HCT116 (cell line): Measurements from ENCODE around the gene WNT9B. TPM values are rescaled to one million over a fixed set of nuclear protein-coding genes. Genes with fewer than 3 reads are reported as not detected.
A peak's percentile ranks its signal among the peaks of the same experiment; 100 is the strongest.

Experiments
- ATAC-seq: fragments of 200-7000 bp; cut with Tn5 transposase; 2 replicates; pipeline ENCODE4 v1.9.1; 2020; ENCODE audit warnings: mild to moderate bottlenecking, moderate library complexity
- BruUV-seq: library from RNA; stranded (reverse); fragments of 400-500 nt; replicated peaks from 2 replicates; lab custom pipeline; 2021; lab: Mats Ljungman, UMichigan
- CTCF ChIA-PET: fragments of 300-600 bp; sonication (Branson Sonifier 250); formaldehyde crosslinking; loops from one replicate; lab custom pipeline; 2021; ENCODE audit warnings: antibody characterized with exemption; lab: Charles Lee
- POLR2A ChIA-PET: fragments of 300-600, 350-600 bp; sonication (Branson Sonifier 250); formaldehyde crosslinking; loops from one replicate; lab custom pipeline; 2021; ENCODE audit warnings: antibody characterized with exemption; lab: Charles Lee
- RAD21 ChIA-PET, 2 experiments: fragments of 300-600 bp; sonication (Branson Sonifier 250); formaldehyde crosslinking; loops; one replicate each; lab custom pipeline; 2023; ENCODE audit warnings: low total read pairs in 2 of 2; ENCODE audit not compliant: uncharacterized antibody in 2 of 2, unreplicated experiment in 2 of 2, low non-redundant PET in 1 of 2; lab: Charles Lee
- DNase-seq: peaks from one replicate; pipeline ENCODE4 v3.0.0-alpha.2; 2010; ENCODE audit warnings: low read depth, low spot score
- H2AFZ ChIP-seq: fragments of 200-600 bp; shearing (Covaris generic), sonication (generic); 2 replicates; pipeline ENCODE4 v1.6.1; 2017; ENCODE audit warnings: low read depth, mixed run types, mixed read lengths, antibody characterized with exemption, low read length; ENCODE audit not compliant: poor library complexity, severe bottlenecking
- H3K27ac ChIP-seq: 2 replicates; pipeline ENCODE4 v1.5.1; 2012; ENCODE audit warnings: low read depth, low read length
- H3K27me3 ChIP-seq: fragments of 200-600 bp; sonication (generic); 2 replicates; pipeline ENCODE4 v1.6.1; 2016; ENCODE audit warnings: mixed run types, low read length, mixed read lengths; ENCODE audit not compliant: insufficient read depth
- H3K36me3 ChIP-seq, 2 experiments: fragments of 200-500 bp in 1 of 2; fragments of 200-600 bp in 1 of 2; sonication (Bioruptor generic) in 1 of 2; sonication (generic) in 1 of 2; 2 replicates each; pipeline versions ENCODE4 v1.5.1 to v1.6.1; 2014 to 2016; ENCODE audit warnings: low read length in 2 of 2, inconsistent platforms in 1 of 2, mixed read lengths in 1 of 2, mixed run types in 1 of 2; ENCODE audit not compliant: insufficient read depth in 2 of 2, control insufficient read depth in 1 of 2
- H3K4me1 ChIP-seq, 2 experiments: fragments of 200-600 bp in 1 of 2; sonication (generic) in 1 of 2; 2 replicates each; pipeline versions ENCODE4 v1.5.1 to v1.6.1; 2012 to 2017; ENCODE audit warnings: low read length in 2 of 2, inconsistent platforms in 1 of 2, mild to moderate bottlenecking in 1 of 2, mixed read lengths in 1 of 2, mixed run types in 1 of 2, moderate library complexity in 1 of 2; ENCODE audit not compliant: insufficient read depth in 2 of 2, control insufficient read depth in 1 of 2
- H3K4me2 ChIP-seq: fragments of 200-600 bp; sonication (generic); 2 replicates; pipeline ENCODE4 v1.6.1; 2017; ENCODE audit warnings: mixed run types, low read length, mixed read lengths
- H3K4me3 ChIP-seq, 2 experiments: fragments of 200-600 bp in 1 of 2; sonication (generic) in 1 of 2; replicated peaks in 1 of 2; 2 replicates each; pipeline ENCODE4 v1.5.1; 2011 to 2016; ENCODE audit warnings: low read length in 2 of 2, control low read depth in 1 of 2, low read depth in 1 of 2, mild to moderate bottlenecking in 1 of 2, mixed read lengths in 1 of 2, mixed run types in 1 of 2
- H3K79me2 ChIP-seq: fragments of 200-600 bp; sonication (generic); 2 replicates; pipeline ENCODE4 v1.6.1; 2017; ENCODE audit warnings: mild to moderate bottlenecking, mixed run types, low read length, moderate library complexity, mixed read lengths; ENCODE audit not compliant: insufficient read depth
- H3K9ac ChIP-seq: fragments of 200-600 bp; sonication (generic); 2 replicates; pipeline ENCODE4 v1.6.1; 2016; ENCODE audit warnings: low read length, mixed read lengths
- H3K9me2 ChIP-seq: fragments of 200-600 bp; sonication (generic), shearing (Covaris generic); 2 replicates; pipeline ENCODE4 v1.6.1; 2017; ENCODE audit warnings: mixed run types, mild to moderate bottlenecking, moderate library complexity; ENCODE audit not compliant: insufficient read depth
- H3K9me3 ChIP-seq, 2 experiments: fragments of 200-500 bp in 1 of 2; fragments of 200-600 bp in 1 of 2; sonication (Bioruptor generic) in 1 of 2; sonication (generic) in 1 of 2; 2 replicates each; pipeline ENCODE4 v1.6.1; 2014 to 2017; ENCODE audit warnings: low read length in 2 of 2, mixed read lengths in 2 of 2, inconsistent platforms in 1 of 2, low read depth in 1 of 2, mild to moderate bottlenecking in 1 of 2, mixed run types in 1 of 2, moderate library complexity in 1 of 2; ENCODE audit not compliant: control insufficient read depth in 1 of 2, insufficient read depth in 1 of 2
- H4K20me1 ChIP-seq: fragments of 200-600 bp; sonication (generic), shearing (Covaris generic); 2 replicates; pipeline ENCODE4 v1.6.1; 2017; ENCODE audit warnings: mixed run types, mild to moderate bottlenecking, moderate library complexity; ENCODE audit not compliant: insufficient read depth
- CBX3 ChIP-seq: IDR thresholded peaks from 2 replicates; pipeline ENCODE4 v1.6.1; 2012; ENCODE audit warnings: low read depth
- CTCF ChIP-seq, 3 experiments: fragments of 200-600 bp in 1 of 3; sonication (generic) in 1 of 3; IDR thresholded peaks in 2 of 3; conservative IDR thresholded peaks in 1 of 3; 2 replicates each; pipeline ENCODE4 v1.5.1; 2012 to 2017; ENCODE audit warnings: low read depth in 2 of 3, low read length in 2 of 3, antibody characterized with exemption in 1 of 3, borderline replicate concordance in 1 of 3, control low read depth in 1 of 3, mild to moderate bottlenecking in 1 of 3, mixed read lengths in 1 of 3, mixed run types in 1 of 3, moderate library complexity in 1 of 3; ENCODE audit not compliant: insufficient read depth in 1 of 3
- ELF1 ChIP-seq: IDR thresholded peaks from 2 replicates; pipeline ENCODE4 v1.6.1; 2012; ENCODE audit warnings: low read depth, borderline replicate concordance
- RAD21 ChIP-seq: IDR thresholded peaks from 2 replicates; pipeline ENCODE4 v1.6.1; 2012; ENCODE audit warnings: low read depth, mild to moderate bottlenecking
- ZBTB33 ChIP-seq: IDR thresholded peaks from 2 replicates; pipeline ENCODE4 v1.6.1; 2011; ENCODE audit warnings: mild to moderate bottlenecking, low read length, moderate library complexity; ENCODE audit not compliant: insufficient replicate concordance; ENCODE audit errors: extremely low read depth
- ZFX ChIP-seq: fragments of 450-650 bp; IDR thresholded peaks from 2 replicates; pipeline ENCODE4 v1.6.1; 2017
- intact Hi-C: fragments of 100-400 bp; cut with micrococcal nuclease; formaldehyde crosslinking; loops from 2 replicates; pipeline ENCODE4 v1.10.0; 2022
- total RNA-seq: library from RNA; stranded (reverse); gene quantifications from one replicate; pipeline ENCODE4 v1.2.1, GENCODE V29; 2021; ENCODE audit not compliant: unreplicated experiment

WNT9B gene
- total RNA-seq, 1 experiment from 2014 or later, result not detected

GRCh38 chr17:46842835-46843234 lies 8.5 kb upstream of the WNT9B start:
- Histone ChIP-seq H3K27me3 (no peaks in the 10 kb centered on the region), H3K9me2 (no peaks in the 10 kb centered on the region), H3K4me3 (no peak overlapping the region), H3K9ac (no peak overlapping the region), H3K4me2 (no peak overlapping the region), H3K36me3 (no peaks in the 10 kb centered on the region), H3K79me2 (no peaks in the 10 kb centered on the region), H3K9me3 (peaks cover 0 to 11% of the 10 kb centered on the region in 2 experiments; a peak in 1 of 4 replicates), H3K4me1 (no peaks in the 10 kb centered on the region), H3K27ac (no peak overlapping the region), H4K20me1 (no peaks in the 10 kb centered on the region), H2AFZ (no peak overlapping the region)
- DNase-seq (peak; percentile 33), ATAC-seq (peak; percentile 51; the same call in 1 of the 2 replicates)
- TF ChIP-seq CBX3, result peak; percentile 92
- no peak for TF ChIP-seq ZBTB33
- peak; percentile 10; the same call in 1 of the 2 replicates for TF ChIP-seq RAD21
- TF ChIP-seq CTCF (IDR thresholded peaks at IDR 0.05 in 2 of 3, conservative IDR thresholded peaks at IDR 0.05 in 1 of 3; ENCODE audit: borderline replicate concordance in 1 of 3, insufficient read depth in 1 of 3, low read depth in 2 of 3, low read length in 2 of 3), result peak; percentile 25 to 100 (median 92); a peak in 5 of 6 replicates
- no peak for TF ChIP-seq ELF1
- TF ChIP-seq ZFX, result no peak
- ChIA-PET CTCF (no interaction called here), POLR2A (no interaction called here), RAD21 (no interaction called here)
- no TSS peak for BruUV-seq
- intact Hi-C loops, result no loop called here
